B cell (primary cell): ENCODE results near the gene TNKS1BP1. TPM values are rescaled to one million over a fixed set of nuclear protein-coding genes. Genes with fewer than 3 reads are reported as not detected.

Source experiments
- ATAC-seq: fragments of 200-7000 bp; cut with Tn5 transposase; one replicate; pipeline ENCODE4 v1.10.0; 2021; ENCODE audit warnings: low read depth, mild to moderate bottlenecking, moderate number of reproducible peaks, moderate library complexity
- CTCF ChIA-PET: fragments of 350-600 bp; sonication (Branson Sonifier 250); formaldehyde crosslinking; loops from one replicate; lab custom pipeline; 2021; ENCODE audit warnings: antibody characterized with exemption, inconsistent platforms; lab: Charles Lee
- POLR2A ChIA-PET: fragments of 350-600 bp; sonication (Branson Sonifier 250); formaldehyde crosslinking; loops from one replicate; lab custom pipeline; 2021; ENCODE audit warnings: antibody characterized with exemption; lab: Charles Lee
- DNase-seq: peaks from one replicate; pipeline ENCODE4 v3.0.0; 2013
- H2AFZ ChIP-seq: 2 replicates; pipeline ENCODE4 v1.6.1; 2012; ENCODE audit warnings: mild to moderate bottlenecking, low read depth, low read length; ENCODE audit not compliant: insufficient read depth, poor library complexity, severe bottlenecking
- H3K27ac ChIP-seq, 2 donors: 1 replicate in 1 of 2; 2 replicates in 1 of 2; pipeline ENCODE4 v1.5.1; 2012 to 2013; ENCODE audit warnings: low read length in 2 of 2, mild to moderate bottlenecking in 2 of 2, moderate library complexity in 1 of 2
- H3K27me3 ChIP-seq, 4 experiments: fragments of 200-600 bp in 1 of 4; sonication (generic) in 1 of 4; replicated peaks in 1 of 4; 1 replicate in 2 of 4; 2 replicates in 2 of 4; pipeline versions ENCODE4 v1.6.1 to v1.7.0; 2013 to 2016; ENCODE audit warnings: low read length in 3 of 4, mild to moderate bottlenecking in 2 of 4, mixed read lengths in 1 of 4, moderate library complexity in 1 of 4; ENCODE audit not compliant: insufficient read depth in 4 of 4, control insufficient read depth in 3 of 4; ENCODE audit errors: control extremely low read depth in 1 of 4
- H3K36me3 ChIP-seq, 2 experiments: replicated peaks in 1 of 2; 1 replicate in 1 of 2; 2 replicates in 1 of 2; pipeline versions ENCODE4 v1.6.1 to v1.7.1; 2013; ENCODE audit warnings: low read length in 1 of 2; ENCODE audit not compliant: insufficient read depth in 2 of 2, control insufficient read depth in 1 of 2; ENCODE audit errors: control extremely low read depth in 1 of 2, extremely low read depth in 1 of 2
- H3K4me1 ChIP-seq, 2 donors: fragments of 200-600 bp in 1 of 2; sonication (generic) in 1 of 2; 1 replicate in 1 of 2; 2 replicates in 1 of 2; pipeline versions ENCODE4 v1.5.1 to v1.6.1; 2013 to 2017; ENCODE audit warnings: low read length in 2 of 2; ENCODE audit not compliant: control insufficient read depth in 2 of 2, insufficient read depth in 2 of 2
- H3K4me2 ChIP-seq: replicated peaks from 2 replicates; pipeline ENCODE3; 2012; ENCODE audit warnings: mild to moderate bottlenecking, low read depth, low read length; ENCODE audit not compliant: poor library complexity, severe bottlenecking
- H3K4me3 ChIP-seq, 5 experiments: fragments of 200-600 bp in 1 of 5; sonication (generic) in 1 of 5; 1 replicate in 3 of 5; 2 replicates in 2 of 5; pipeline versions ENCODE4 v1.5.1 to v1.7.0; 2011 to 2016; ENCODE audit warnings: low read length in 4 of 5, mild to moderate bottlenecking in 4 of 5, low read depth in 2 of 5, control low read depth in 1 of 5, moderate library complexity in 1 of 5; ENCODE audit not compliant: insufficient read depth in 1 of 5; ENCODE audit errors: control extremely low read depth in 1 of 5, extremely low read depth in 1 of 5
- H3K79me2 ChIP-seq: fragments of 200-600 bp; sonication (generic); one replicate; pipeline ENCODE4 v1.6.0; 2016; ENCODE audit warnings: low read length; ENCODE audit not compliant: control insufficient read depth, insufficient read depth
- H3K9ac ChIP-seq: fragments of 200-600 bp; sonication (generic); 2 replicates; pipeline ENCODE4 v1.6.1; 2017; ENCODE audit warnings: mild to moderate bottlenecking, low read length, moderate library complexity
- H3K9me3 ChIP-seq, 3 donors: one replicate each; pipeline versions ENCODE4 v1.6.1 to v1.7.1; 2013; ENCODE audit warnings: low read length in 2 of 3; ENCODE audit not compliant: control insufficient read depth in 2 of 3, insufficient read depth in 1 of 3; ENCODE audit errors: control extremely low read depth in 1 of 3
- H4K20me1 ChIP-seq: 2 replicates; pipeline ENCODE4 v1.6.0; 2012; ENCODE audit warnings: mild to moderate bottlenecking, low read length; ENCODE audit not compliant: insufficient read depth, control insufficient read depth, poor library complexity, severe bottlenecking
- H3K27ac Mint-ChIP-seq: one replicate; pipeline ENCODE4 v1.8.0; 2021; ENCODE audit warnings: mixed read lengths
- H3K27me3 Mint-ChIP-seq: one replicate; pipeline ENCODE4 v1.8.0; 2021; ENCODE audit warnings: mixed read lengths
- H3K4me1 Mint-ChIP-seq: one replicate; pipeline ENCODE4 v1.8.0; 2021; ENCODE audit warnings: mixed read lengths
- H3K4me3 Mint-ChIP-seq: one replicate; pipeline ENCODE4 v1.8.0; 2021; ENCODE audit warnings: mixed read lengths
- H3K9me3 Mint-ChIP-seq: one replicate; pipeline ENCODE4 v1.8.0; 2022; ENCODE audit warnings: mixed read lengths; ENCODE audit not compliant: insufficient read depth
- EZH2 ChIP-seq: IDR thresholded peaks from 2 replicates; pipeline ENCODE4 v1.6.1; 2012; ENCODE audit warnings: borderline replicate concordance, low read depth, mild to moderate bottlenecking, moderate library complexity, low read length; ENCODE audit not compliant: insufficient read depth, poor library complexity, severe bottlenecking
- WGBS: methylation state at CpG from one replicate; pipeline ENCODE4 v1.1.5; 2013; ENCODE audit warnings: missing lambda C conversion rate; ENCODE audit not compliant: insufficient coverage; 5-methylcytosine and 5-hydroxymethylcytosine counted together
- intact Hi-C: fragments of 100-400 bp; cut with micrococcal nuclease; formaldehyde crosslinking; loops from one replicate; pipeline ENCODE4 v1.10.0; 2022
- polyA plus RNA-seq: library from polyadenylated mRNA; depleted of rRNA; stranded (reverse); fragments of >200 nt; gene quantifications from 2 replicates; pipeline ENCODE4 v1.2.3, GENCODE V29; 2012
- total RNA-seq, 2 donors: library from RNA; stranded (reverse); fragments of 120-200 nt in 1 of 2; gene quantifications; 1 replicate in 1 of 2; 2 replicates in 1 of 2; pipeline versions ENCODE4 v1.2.3 to v1.2.4, GENCODE V29; 2013 to 2022
- TF ChIP-seq, protein P1 (sequence below): fragments of 200-600 bp; IDR thresholded peaks from one replicate; pipeline ENCODE4 v1.8.0; 2022; ENCODE audit warnings: antibody characterized with exemption, mild to moderate bottlenecking

TNKS1BP1 gene
- total and polyA plus RNA-seq, 2 donors (not counting 1 experiment from before 2014, with no cell fraction given): 2.2 to 12.2 TPM

DNA sequence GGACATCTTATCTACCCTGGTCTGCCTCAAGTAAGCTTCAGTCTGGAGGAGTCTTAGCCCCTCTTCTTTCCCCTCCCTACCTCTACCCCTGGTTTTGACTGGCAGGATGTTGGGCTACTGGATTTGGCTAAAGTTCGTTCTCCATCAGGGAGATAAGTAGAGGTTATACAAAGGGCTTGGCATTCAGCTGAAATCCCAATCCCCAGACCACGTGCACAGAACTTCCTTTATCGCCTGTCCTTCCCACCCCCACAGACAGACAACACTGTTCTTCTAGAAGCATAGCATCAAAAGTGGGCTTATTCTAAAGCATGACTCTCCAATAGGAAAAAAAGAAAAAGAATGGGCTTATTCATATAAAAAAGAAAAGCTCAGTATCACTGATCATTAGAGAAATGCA is 48.4 kb upstream of the TNKS1BP1 start:
- Histone ChIP-seq H3K4me3 (no peak overlapping the region), H3K27me3 (no peaks in the 10 kb centered on the region), H3K27ac (no peak overlapping the region), H3K9me3 (no peaks in the 10 kb centered on the region), H3K79me2 (no peaks in the 10 kb centered on the region), H2AFZ (no peak overlapping the region), H4K20me1 (no peaks in the 10 kb centered on the region), H3K9ac (no peak overlapping the region), H3K4me2 (no peak overlapping the region), H3K36me3 (no peaks in the 10 kb centered on the region), H3K4me1 (no peaks in the 10 kb centered on the region)
- Mint-ChIP-seq H3K9me3 (no peaks in the 10 kb centered on the region), H3K4me1 (no peaks in the 10 kb centered on the region), H3K4me3 (no peak overlapping the region), H3K27me3 (peaks cover 13% of the 10 kb centered on the region), H3K27ac (no peak overlapping the region)
- ChIA-PET CTCF (interaction anchor here (0.9 to 1.6 kb wide), 2 partner anchors 20 to 27 kb away, joined by 3 to 4 read pairs; no protein-coding TSS in a partner anchor), POLR2A (no interaction called here)
- intact Hi-C loops: no loop called here
- ATAC-seq (no peak), DNase-seq (no peak)
- TF ChIP-seq, protein P1, sequence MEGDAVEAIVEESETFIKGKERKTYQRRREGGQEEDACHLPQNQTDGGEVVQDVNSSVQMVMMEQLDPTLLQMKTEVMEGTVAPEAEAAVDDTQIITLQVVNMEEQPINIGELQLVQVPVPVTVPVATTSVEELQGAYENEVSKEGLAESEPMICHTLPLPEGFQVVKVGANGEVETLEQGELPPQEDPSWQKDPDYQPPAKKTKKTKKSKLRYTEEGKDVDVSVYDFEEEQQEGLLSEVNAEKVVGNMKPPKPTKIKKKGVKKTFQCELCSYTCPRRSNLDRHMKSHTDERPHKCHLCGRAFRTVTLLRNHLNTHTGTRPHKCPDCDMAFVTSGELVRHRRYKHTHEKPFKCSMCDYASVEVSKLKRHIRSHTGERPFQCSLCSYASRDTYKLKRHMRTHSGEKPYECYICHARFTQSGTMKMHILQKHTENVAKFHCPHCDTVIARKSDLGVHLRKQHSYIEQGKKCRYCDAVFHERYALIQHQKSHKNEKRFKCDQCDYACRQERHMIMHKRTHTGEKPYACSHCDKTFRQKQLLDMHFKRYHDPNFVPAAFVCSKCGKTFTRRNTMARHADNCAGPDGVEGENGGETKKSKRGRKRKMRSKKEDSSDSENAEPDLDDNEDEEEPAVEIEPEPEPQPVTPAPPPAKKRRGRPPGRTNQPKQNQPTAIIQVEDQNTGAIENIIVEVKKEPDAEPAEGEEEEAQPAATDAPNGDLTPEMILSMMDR: no peak
- no peak for TF ChIP-seq EZH2
- 60% methylated on average over 2 of the region's 3 CpGs for WGBS

DNA sequence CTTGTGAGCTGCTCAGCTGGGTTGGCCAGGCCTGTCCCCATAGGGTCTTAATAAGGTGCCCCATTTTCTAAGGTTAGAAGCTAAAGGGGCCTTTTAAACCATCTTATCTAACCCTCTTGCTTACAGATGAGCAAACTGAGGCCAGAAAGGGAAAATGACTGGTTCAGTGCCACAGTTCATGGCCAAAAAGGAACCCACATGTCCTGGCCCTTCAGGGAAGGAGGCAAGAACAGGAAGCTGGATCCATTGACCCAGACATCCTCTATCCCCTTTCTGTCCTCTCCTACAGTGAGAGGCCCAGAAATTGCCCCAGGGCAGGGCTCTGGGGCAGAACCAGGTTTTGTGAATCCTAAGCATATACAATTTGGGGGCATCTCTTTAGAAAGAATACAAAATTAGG is 46.2 kb upstream of the TNKS1BP1 start:
- no peak overlapping the region for H3K27ac Mint-ChIP-seq
- H3K4me3 Mint-ChIP-seq: no peak overlapping the region
- Histone ChIP-seq H2AFZ (no peak overlapping the region), H3K4me3 (no peak overlapping the region), H3K9me3 (no peaks in the 10 kb centered on the region), H3K36me3 (no peaks in the 10 kb centered on the region), H3K4me1 (no peaks in the 10 kb centered on the region), H3K27ac (no peak overlapping the region), H3K9ac (no peak overlapping the region), H3K79me2 (no peaks in the 10 kb centered on the region), H4K20me1 (no peaks in the 10 kb centered on the region), H3K27me3 (no peaks in the 10 kb centered on the region), H3K4me2 (no peak overlapping the region)
- POLR2A ChIA-PET: no interaction called here
- intact Hi-C loops: no loop called here
- H3K4me1 Mint-ChIP-seq: no peaks in the 10 kb centered on the region
- no peak for ATAC-seq
- TF ChIP-seq, protein P1: no peak
- TF ChIP-seq EZH2: no peak
- H3K27me3 Mint-ChIP-seq: peaks cover 11% of the 10 kb centered on the region
- H3K9me3 Mint-ChIP-seq: no peaks in the 10 kb centered on the region
- CTCF ChIA-PET: no interaction called here
- DNase-seq: no peak
